Epithelial cell of esophagus (primary cell): Measurements from ENCODE around the gene TSPYL6.
"Not testable (repeated sequence)": the region's sequence is repeated elsewhere in the genome, so short reads cannot be mapped to it uniquely, and the experiment has no call there.

Experiments
- DNase-seq: peaks from one replicate; pipeline ENCODE4 v3.0.0; 2010; ENCODE audit warnings: low read depth
- H3K4me3 ChIP-seq: 2 replicates; pipeline ENCODE4 v1.5.1; 2011; ENCODE audit warnings: mild to moderate bottlenecking, low read length, control low read depth
- CTCF ChIP-seq: IDR thresholded peaks from 2 replicates; pipeline ENCODE4 v1.5.1; 2011; ENCODE audit warnings: low read depth, mild to moderate bottlenecking, low read length, control low read depth, inconsistent platforms; ENCODE audit not compliant: insufficient read depth; ENCODE audit errors: missing control alignments

Gene TSPYL6

DNA sequence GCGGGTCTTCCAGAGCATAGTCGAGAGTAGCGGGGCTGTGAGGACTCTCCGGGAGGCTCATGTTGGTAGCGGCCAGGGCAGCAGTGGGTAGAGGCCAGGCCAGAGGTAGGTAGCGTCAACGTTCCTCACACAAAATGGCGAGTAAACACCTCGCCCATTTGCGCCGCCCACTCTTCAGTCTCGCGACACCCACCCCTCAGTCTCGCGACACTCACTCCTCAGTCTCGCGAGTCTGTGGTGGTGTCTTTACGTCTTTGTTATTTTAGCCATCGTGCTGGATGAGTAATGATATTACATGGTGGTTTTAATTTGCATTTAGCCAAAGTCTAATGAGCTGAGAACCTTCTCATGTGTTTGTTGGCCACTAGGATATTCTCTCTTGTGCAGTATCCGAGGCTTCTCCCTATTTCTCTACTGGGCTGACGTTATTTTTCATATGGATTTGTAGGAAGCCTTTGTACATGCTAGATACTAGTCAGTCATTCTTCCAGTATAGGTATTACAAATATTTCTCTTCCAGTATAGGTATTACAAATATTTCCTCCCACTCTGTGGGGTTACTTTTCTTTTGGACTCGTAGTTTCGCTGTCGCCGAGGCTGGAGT is at the start of gene TSPYL6:
Gene TSPYL6 (minus strand): TSS at position 139 of the 604 bp plus-strand sequence. CDS start 78 bp downstream, at position 61.
- no peak within 1 kb of the TSS for H3K4me3 ChIP-seq
- DNase-seq = no peak
- TF ChIP-seq CTCF = no peak

GRCh38 chr2:54303631-54304030 is 47.6 kb upstream of the TSPYL6 start:
- H3K4me3 ChIP-seq = no peak overlapping the region
- no peak for DNase-seq
- no peak for TF ChIP-seq CTCF

DNA sequence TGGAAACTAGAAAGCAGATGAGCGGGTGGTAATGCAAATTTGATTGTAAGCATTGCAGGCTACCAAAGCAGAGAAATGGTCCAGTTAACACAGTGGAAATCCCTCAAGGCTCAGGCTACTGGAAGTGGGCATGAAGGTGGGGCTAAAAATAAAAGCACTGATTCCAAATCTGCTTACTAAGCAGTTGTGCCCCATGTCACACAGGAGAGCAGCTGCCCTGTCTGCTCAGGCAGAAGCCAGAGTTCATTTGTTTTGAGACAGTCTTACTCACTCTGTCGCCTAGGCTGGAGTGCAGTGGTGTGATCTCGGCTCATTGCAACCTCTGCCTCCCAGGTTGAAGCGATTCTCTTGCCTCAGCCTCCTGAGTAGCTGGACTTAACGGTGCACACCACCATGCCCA is 42.5 kb upstream of the TSPYL6 start:
- H3K4me3 ChIP-seq = no peak overlapping the region
- no peak for TF ChIP-seq CTCF
- DNase-seq = no peak

GRCh38 chr2:54295911-54296310 is 39.9 kb upstream of the TSPYL6 start:
- no peak overlapping the region for H3K4me3 ChIP-seq
- no peak for TF ChIP-seq CTCF
- DNase-seq = no peak

DNA sequence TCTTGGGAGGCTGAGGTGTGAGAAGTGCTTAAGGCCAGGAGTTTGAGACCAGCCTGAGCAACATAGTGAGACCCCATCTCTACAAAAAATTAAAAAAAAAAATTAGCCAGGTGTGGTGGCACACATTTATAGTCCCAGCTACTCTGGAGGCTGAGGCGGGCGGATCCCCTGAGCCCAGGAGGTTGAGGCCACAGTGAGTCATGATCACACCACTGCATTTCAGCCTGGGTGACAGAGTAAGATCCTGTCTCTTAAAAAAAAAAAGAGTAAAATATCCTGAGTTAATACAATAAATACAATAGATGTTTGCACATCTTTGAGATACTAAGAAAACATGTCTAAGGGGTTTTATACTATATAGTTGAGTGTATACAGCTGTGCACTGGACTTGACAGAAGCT is 38.6 kb upstream of the TSPYL6 start:
- H3K4me3 ChIP-seq = not testable (repeated sequence)
- peak; percentile 47 for DNase-seq

- no peak for TF ChIP-seq CTCF
- DNase-seq = no peak
- H3K4me3 ChIP-seq = no peak overlapping the region
Observed at GRCh38 chr2:54290356-54291025, 34.5 kb upstream of the TSPYL6 start.

DNA sequence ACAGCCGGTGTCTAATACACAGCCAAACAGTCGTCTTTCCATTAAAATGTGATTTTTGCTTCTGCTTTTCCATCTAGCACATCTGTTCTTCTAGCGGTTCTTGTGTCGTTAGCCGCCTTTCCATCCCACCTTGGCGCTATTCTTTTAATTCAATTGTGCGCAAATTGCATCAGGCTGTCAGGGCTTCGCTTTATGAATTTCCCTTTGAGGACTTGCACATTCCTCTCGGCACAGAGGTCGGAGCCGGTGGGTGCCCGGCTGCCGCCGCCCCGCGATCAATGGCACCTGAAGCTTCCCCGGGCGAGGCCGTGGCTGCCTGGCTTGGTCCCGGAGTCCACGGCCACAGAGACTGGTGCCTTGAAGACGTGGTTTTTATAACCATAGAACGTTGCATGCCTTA is 33.9 kb upstream of the TSPYL6 start:
- no peak for DNase-seq
- TF ChIP-seq CTCF = no peak
- H3K4me3 ChIP-seq = no peak overlapping the region
